K562 (cell line): Measurements from ENCODE around the gene USP20. TPM values are rescaled to one million over a fixed set of nuclear protein-coding genes. Genes with fewer than 3 reads are reported as not detected.
A peak's percentile ranks its signal among the peaks of the same experiment; 100 is the strongest.

ENCODE experiments used
- BHLHE40 ChIP-seq: IDR thresholded peaks from 2 replicates; pipeline ENCODE4 v1.6.1; 2011; ENCODE audit warnings: low read length, improper control_type of control experiment
- FOS ChIP-seq: IDR thresholded peaks from 3 replicates; pipeline ENCODE4 v1.6.1; 2011; ENCODE audit not compliant: insufficient read length; ENCODE audit errors: extremely low read depth
- FOXP1 ChIP-seq: sonication (generic); formaldehyde crosslinking; IDR thresholded peaks from 2 replicates; pipeline ENCODE4 v1.8.0; 2022; ENCODE audit warnings: mild to moderate bottlenecking, missing genetic modification reagents
- GABPB1 ChIP-seq: sonication (generic); formaldehyde crosslinking; IDR thresholded peaks from 2 replicates; pipeline ENCODE4 v1.8.0; 2022; ENCODE audit warnings: mild to moderate bottlenecking, missing genetic modification reagents
- KLF6 ChIP-seq: fragments of 250-450 bp; sonication (Bioruptor Pico); IDR thresholded peaks from 2 replicates; pipeline ENCODE4 v1.4.0; 2020; ENCODE audit warnings: mild to moderate bottlenecking, moderate library complexity, borderline replicate concordance
- REST ChIP-seq, 2 experiments: fragments of 450-650 bp; formaldehyde crosslinking in 1 of 2; IDR thresholded peaks; 2 replicates each; pipeline versions ENCODE4 v1.4.0 to v1.6.1; 2014 to 2020; ENCODE audit warnings: mild to moderate bottlenecking in 2 of 2, borderline replicate concordance in 1 of 2, low read depth in 1 of 2
- TFAP4 ChIP-seq: sonication (generic); formaldehyde crosslinking; IDR thresholded peaks from 2 replicates; pipeline ENCODE4 v1.8.0; 2022; ENCODE audit warnings: missing genetic modification reagents, mild to moderate bottlenecking, moderate library complexity, borderline replicate concordance
- polyA plus RNA-seq, 8 experiments: library from polyadenylated mRNA; depleted of rRNA in 4 of 8; stranded (reverse) in 5 of 8; unstranded in 3 of 8; fragments of >200 nt; fragmentation: Nextera tagmentation in 2 of 8; fragmentation: Illumina TruSeq in 1 of 8; extraction: Ambion mirVana in 2 of 8; extraction: Trizol in 1 of 8; gene quantifications; 2 replicates each; pipeline versions ENCODE4 v1.2.1 to v1.2.3, GENCODE V29; 2011 to 2014; ENCODE audit warnings: inconsistent platforms in 1 of 8, missing spikeins in 1 of 8
- total RNA-seq, 7 experiments: library from RNA; depleted of rRNA in 6 of 7; stranded (reverse); fragments of >200 nt in 6 of 7; fragmentation: Illumina TruSeq in 2 of 7; extraction: Trizol in 2 of 7; gene quantifications; 2 replicates each; pipeline versions ENCODE4 v1.2.1 to v1.2.3, GENCODE V29; 2011 to 2021; ENCODE audit warnings: low replicate concordance in 1 of 7
- TF ChIP-seq, protein P1 (sequence below), 2 experiments: fragments of 450-650 bp in 1 of 2; IDR thresholded peaks; 2 replicates each; pipeline ENCODE4 v1.6.1; 2011 to 2017; ENCODE audit warnings: low read depth in 2 of 2, antibody characterized with exemption in 1 of 2, borderline replicate concordance in 1 of 2, low read length in 1 of 2, mild to moderate bottlenecking in 1 of 2, mixed read lengths in 1 of 2; ENCODE audit not compliant: control insufficient read depth in 1 of 2
- TF ChIP-seq, protein P2 (sequence below), 3 experiments: fragments of 200-800 bp in 1 of 3; fragments of 250-450 bp in 1 of 3; fragments of 450-650 bp in 1 of 3; sonication (Bioruptor Pico) in 1 of 3; sonication (Bioruptor generic) in 1 of 3; formaldehyde crosslinking in 1 of 3; IDR thresholded peaks; 2 replicates each; pipeline versions ENCODE4 v1.6.1 to v1.8.0; 2016 to 2022; ENCODE audit warnings: mild to moderate bottlenecking in 2 of 3, missing genetic modification characterization in 2 of 3, missing compliant biosample characterization in 1 of 3, moderate library complexity in 1 of 3

Gene USP20
- total and polyA plus RNA-seq, 9 of the 15 experiments (the other 6 are each of a cell fraction or from before 2014, with no cell fraction given): 1.9 to 136 (median 49.1) TPM

GRCh38 chr9:129863059-129863690 is 27.9 kb downstream of the USP20 start (continued):
- TF ChIP-seq REST (IDR thresholded peaks at IDR 0.05; ENCODE audit: borderline replicate concordance) (no peak), REST (CRISPR knock-in tag; IDR thresholded peaks at IDR 0.05; ENCODE audit: low read depth) (peak; percentile 87), TFAP4 (CRISPR knock-in tag) (peak; percentile 99), KLF6 (CRISPR knock-in tag) (peak; percentile 76), FOS (peak; percentile 78), BHLHE40 (peak; percentile 95), GABPB1 (CRISPR knock-in tag) (peak; percentile 91), FOXP1 (CRISPR knock-in tag) (peak; percentile 98)
- TF ChIP-seq, protein P1, sequence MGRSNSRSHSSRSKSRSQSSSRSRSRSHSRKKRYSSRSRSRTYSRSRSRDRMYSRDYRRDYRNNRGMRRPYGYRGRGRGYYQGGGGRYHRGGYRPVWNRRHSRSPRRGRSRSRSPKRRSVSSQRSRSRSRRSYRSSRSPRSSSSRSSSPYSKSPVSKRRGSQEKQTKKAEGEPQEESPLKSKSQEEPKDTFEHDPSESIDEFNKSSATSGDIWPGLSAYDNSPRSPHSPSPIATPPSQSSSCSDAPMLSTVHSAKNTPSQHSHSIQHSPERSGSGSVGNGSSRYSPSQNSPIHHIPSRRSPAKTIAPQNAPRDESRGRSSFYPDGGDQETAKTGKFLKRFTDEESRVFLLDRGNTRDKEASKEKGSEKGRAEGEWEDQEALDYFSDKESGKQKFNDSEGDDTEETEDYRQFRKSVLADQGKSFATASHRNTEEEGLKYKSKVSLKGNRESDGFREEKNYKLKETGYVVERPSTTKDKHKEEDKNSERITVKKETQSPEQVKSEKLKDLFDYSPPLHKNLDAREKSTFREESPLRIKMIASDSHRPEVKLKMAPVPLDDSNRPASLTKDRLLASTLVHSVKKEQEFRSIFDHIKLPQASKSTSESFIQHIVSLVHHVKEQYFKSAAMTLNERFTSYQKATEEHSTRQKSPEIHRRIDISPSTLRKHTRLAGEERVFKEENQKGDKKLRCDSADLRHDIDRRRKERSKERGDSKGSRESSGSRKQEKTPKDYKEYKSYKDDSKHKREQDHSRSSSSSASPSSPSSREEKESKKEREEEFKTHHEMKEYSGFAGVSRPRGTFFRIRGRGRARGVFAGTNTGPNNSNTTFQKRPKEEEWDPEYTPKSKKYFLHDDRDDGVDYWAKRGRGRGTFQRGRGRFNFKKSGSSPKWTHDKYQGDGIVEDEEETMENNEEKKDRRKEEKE (IDR thresholded peaks at IDR 0.05; ENCODE audit: borderline replicate concordance in 1 of 2, control insufficient read depth in 1 of 2, low read depth in 2 of 2, low read length in 1 of 2): peak in 1 of 2 experiments; percentile 93; a peak in 2 of 4 replicates
- TF ChIP-seq, protein P2, sequence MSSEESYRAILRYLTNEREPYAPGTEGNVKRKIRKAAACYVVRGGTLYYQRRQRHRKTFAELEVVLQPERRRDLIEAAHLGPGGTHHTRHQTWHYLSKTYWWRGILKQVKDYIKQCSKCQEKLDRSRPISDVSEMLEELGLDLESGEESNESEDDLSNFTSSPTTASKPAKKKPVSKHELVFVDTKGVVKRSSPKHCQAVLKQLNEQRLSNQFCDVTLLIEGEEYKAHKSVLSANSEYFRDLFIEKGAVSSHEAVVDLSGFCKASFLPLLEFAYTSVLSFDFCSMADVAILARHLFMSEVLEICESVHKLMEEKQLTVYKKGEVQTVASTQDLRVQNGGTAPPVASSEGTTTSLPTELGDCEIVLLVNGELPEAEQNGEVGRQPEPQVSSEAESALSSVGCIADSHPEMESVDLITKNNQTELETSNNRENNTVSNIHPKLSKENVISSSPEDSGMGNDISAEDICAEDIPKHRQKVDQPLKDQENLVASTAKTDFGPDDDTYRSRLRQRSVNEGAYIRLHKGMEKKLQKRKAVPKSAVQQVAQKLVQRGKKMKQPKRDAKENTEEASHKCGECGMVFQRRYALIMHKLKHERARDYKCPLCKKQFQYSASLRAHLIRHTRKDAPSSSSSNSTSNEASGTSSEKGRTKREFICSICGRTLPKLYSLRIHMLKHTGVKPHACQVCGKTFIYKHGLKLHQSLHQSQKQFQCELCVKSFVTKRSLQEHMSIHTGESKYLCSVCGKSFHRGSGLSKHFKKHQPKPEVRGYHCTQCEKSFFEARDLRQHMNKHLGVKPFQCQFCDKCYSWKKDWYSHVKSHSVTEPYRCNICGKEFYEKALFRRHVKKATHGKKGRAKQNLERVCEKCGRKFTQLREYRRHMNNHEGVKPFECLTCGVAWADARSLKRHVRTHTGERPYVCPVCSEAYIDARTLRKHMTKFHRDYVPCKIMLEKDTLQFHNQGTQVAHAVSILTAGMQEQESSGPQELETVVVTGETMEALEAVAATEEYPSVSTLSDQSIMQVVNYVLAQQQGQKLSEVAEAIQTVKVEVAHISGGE (CRISPR knock-in tag; IDR thresholded peaks at IDR 0.05): peak in 1 of 3 experiments; percentile 88; a peak in 2 of 6 replicates
